GM21447 (cell line): ENCODE measurements around the gene CAST.
"Not testable (repeated sequence)": the region's sequence is repeated elsewhere in the genome, so short reads cannot be mapped to it uniquely, and the experiment has no call there.

Experiments used
- ATAC-seq: cut with Tn5 transposase; IDR thresholded peaks from one replicate; pipeline ENCODE4 v1.9.1; 2021; ENCODE audit not compliant: unreplicated experiment

The CAST gene

DNA sequence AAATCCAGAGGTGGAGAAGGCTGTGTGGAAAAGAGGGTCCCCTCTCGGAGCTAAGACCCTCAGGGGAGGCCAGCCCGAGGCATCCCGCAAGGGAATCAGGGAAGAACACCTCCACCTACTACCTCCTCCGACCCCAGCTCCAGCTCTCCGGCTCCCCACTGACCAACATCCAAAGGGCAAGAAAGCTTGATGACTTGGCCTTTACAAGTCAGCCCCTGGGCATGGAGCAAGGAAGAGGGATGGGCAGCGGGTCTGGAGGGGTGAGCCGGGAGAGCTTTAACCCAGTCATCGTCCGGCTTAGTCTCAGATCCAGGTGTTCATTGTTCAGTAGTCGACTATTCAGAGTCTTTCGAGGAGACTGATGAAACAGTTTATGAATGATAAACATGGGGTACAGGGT, 113.5 kb downstream of the CAST start:
- no peak for ATAC-seq

DNA sequence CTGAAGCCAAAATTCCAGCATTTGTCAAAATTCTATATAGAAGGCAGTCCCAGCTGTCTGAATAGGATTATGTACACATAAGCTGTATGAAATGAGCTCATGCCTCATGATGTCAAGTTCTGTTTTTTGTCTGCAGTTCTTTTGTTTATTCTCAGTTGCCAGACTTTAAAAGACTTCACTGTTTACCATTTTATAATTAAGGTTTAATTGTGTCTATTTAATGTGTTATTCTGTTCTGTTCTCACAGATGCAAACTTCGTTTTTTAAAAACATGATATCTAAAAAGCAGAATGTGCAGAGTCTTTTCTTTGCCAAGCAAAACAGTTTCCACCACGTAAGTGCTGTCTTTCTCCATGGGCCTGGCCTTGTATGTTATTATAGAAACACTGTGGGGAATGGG, 114.4 kb downstream of the CAST start:
- no peak for ATAC-seq

DNA sequence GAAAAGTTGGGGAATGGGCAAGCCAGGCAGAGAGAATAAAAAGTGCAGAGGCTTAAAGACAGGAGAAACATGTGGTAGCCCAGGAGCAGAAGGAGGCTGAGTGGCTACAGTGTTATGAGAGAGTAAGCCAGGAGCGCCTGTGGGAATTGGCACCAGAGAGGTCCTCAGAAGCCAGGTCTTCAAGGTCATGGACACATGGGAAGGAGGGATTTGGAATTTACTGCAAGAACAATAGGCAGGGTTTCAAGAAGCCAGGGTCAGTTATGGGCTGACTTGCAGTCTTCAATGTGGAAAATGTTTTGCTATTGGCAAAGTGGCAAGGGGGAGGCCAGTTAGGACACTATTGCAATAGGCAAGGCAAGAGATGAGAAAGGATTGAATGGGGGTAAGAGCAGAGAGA, 116.2 kb downstream of the CAST start:
- ATAC-seq, result no peak

DNA sequence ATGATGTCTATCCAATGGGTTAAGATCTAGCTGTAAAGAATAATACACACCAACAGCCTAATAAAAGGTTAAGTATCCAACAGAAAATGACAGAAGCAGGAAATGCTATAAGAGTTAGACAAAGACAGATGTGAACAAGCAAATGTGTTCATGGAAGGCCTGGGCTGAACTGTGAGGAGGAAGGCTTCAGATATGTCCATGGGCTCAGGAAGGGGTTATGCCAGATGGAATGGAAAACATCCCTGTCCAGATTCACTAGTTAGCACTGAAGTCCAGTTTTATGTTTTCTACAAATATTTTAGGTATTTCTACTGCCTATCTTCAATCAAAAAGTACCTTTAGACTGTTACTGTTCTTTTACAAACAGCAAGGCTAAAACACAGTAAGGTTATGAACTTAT, 118.5 kb downstream of the CAST start:
- no peak for ATAC-seq

DNA sequence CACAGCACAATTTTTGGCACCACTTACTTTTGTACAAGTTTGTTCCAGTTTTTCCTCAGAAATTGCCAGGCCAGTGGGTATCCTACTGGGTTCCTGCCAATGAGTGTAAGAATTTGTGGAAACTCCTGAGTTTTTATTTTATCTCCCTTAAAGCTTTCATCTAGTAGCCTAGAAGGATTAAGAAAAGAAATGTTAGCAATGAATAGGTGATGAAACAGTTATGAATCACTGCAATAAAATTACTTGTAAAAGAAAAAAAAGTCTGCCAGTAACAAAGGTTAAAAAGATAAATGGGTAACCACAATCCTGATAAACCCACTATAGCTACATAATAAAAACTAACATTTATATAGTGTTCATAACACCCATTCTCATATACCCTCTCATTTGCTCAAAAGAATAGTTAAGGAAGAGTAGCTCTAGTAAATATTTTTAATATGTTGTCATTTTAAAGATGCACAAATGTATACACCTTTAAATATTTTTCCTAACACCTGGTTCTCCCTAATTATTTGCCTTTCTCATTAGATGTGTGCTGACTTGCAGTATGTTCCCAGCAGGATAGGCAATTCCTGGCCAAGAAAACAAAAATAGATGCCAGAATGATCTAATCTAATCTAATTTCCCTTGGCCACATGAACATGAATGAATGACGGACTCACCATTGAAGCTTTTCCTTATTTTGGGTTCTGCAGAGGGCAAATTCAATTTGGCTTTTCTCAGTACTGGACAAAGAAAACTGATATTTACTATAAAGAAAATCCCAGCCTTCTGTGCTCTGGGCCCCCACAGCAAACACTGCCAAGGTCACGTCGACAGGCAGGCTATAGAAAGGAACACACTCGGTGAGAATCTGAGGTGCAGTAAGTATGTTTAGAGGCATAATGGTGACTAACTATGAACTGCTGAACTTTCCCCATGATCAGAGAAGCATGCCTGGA, 119.1 kb downstream of the CAST start:
- ATAC-seq, result no peak

DNA sequence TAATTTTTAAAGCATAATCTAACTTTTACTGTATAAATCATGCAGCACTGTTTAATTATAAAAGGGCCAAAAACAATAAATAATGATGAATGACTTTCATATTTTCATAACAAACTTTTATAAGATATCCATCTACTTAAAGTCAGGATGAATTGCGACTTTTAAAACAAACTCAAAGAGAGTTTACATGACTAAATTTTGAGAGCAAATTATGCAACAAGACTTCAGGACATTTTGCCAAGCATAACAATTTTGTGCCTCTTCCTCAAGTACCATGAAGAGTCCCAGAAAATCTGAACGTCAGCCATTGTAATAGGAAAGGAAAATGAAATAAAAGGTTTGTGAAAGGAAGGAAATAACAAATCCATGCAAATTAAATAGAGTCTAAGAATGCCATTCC, 121.2 kb downstream of the CAST start:
- ATAC-seq, result no peak

DNA sequence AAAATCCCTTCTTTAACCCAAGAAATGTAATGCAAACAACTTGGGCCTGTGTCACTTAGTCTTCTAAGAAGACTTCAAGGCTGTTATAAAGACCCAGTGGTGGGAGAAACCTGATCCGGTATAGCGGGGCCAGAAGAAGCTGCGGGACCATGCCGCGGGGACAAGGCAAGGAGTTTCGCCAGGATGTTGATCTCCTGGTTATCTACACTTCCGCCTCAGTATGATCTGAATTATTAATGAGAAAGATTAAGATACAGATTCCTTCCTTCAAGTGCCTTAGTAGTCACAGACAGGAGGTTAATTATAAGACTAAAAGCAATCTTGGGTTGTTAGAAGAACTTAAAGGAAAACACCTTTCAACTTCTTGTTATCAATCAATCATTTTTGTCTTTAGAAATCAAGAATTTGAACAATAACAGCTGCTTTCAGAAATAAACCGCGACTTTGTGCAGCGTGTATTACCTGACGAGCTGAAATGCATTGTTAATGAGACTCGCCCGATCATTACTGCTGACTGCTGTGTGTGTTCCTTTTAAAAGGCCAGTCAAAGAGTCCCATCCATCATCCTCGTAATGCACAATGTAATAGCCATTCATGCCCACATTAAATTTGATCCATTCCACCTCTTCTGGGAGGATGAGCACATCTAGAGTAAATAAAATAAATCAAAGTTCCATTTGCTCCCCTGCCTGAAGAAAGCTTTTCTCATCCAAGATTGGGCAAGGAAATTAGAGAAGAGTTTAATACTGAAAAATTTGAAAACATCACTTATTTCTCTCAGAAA, 123.3 kb downstream of the CAST start:
- no peak for ATAC-seq

DNA sequence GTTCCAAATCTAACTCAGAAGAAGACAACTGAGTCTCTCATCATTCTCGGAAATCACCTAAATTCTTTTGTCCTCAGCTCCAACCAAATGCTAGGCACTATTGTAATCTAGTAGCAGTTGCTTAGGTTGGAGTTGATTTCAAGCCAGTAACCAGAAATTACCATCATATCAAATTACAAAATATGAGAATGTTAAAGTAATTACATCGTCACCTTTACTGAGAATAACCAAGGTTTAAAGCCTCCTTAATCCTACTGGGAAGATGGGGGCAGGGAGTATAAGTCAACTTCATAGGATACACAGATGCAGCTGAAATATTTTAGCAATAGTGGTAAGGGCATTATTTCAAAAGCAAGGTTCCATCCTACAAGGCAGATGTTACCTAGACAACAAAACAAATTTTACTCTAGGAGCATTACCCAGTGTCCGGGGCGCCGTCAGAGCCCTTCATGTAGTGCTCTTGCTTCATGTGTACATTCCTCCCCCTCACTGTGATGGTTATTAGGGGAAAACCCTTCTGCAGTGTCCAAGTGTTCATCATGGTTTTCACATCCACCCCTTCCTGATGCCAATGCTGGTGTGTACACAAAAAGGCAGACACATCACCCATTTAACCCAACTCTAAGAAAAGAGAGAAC, 126.1 kb downstream of the CAST start:
- ATAC-seq, result no peak

DNA sequence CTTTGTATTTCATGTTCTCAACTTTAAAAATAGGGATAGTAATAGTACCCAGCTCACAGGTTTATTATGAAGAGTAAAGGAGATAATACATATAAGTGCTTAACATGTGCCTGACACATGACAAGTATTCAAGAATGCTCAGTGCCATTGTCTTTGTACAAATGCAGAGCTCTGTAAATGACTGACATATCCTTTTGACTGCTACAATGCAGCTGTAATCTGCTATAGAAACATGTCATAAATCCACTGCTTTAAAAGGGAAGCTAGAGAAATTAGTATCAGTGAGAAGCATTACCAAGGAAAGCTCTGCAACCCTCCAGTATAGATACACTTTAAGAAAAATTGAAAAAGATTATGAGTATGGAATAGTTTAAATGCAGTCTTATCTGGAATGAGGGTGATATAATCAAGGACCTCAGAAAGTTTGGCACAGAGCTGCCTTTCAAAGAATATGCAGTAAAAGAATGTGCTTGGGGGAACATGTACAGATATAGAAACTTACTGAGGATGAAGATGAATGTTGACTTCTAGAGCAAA, 127.7 kb downstream of the CAST start:
- no peak for ATAC-seq

DNA sequence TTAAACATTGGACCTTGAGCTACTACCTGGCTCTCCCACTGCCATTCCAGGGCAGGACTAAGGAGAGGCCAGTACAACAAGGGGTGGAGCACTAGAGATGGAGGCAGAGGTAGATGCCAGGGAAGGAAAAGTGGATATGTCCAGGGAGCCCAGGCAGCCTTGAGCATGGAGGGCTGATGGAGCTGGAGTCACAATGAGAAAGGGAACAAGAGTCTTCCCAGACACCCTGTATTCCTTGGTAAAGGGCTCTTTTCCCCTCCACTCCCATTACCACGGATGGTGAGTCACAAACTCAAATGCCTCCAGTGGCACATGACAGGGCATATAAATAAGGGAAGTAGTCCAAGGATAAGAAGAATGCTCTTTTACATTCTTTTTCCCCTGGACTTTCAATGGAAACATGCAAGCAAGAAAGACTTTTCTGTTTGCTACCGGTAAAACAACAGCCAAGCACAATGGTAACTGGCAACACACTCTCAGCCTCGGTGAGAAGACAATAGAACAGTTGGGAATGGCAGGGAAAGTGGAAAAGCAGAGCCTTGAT, 128.9 kb downstream of the CAST start:
- ATAC-seq, result no peak

DNA sequence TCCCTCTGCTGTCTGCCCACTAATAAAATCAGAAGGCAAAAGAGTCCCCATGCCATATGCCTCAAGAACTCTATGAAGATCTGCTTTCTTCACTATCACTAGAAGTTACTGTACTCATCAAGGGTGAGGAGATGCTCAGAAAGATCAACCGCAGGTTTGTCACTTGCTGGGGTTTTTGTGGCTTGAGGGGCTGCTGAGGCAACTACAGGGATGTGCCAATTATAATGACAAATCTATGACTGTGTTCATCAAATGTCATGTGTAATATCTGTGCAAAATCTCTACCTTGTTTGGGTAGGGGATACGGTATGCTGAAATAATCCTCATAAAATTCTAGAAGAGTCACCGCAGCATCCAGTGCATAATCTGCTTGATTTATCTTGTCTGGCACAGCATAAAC, 132.6 kb downstream of the CAST start:
- no peak for ATAC-seq

DNA sequence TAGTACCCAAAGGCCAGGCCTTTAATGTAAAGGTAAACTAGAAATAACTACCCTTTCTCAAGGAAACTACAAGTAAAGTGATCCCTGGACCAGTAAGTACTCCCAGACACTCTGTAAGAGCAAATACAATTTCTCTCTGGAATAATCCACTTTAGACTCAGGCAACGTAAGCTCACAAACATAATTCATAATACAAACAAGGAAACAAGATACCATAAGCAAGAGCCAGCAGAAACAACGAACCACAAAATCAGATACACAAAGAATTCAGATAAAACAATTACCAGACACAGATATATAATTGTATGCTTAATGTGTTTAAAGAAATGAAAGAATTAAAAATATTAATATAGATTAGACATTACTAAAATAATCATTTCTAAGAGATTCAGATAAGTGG, 133.4 kb downstream of the CAST start:
- ATAC-seq, result no peak

DNA sequence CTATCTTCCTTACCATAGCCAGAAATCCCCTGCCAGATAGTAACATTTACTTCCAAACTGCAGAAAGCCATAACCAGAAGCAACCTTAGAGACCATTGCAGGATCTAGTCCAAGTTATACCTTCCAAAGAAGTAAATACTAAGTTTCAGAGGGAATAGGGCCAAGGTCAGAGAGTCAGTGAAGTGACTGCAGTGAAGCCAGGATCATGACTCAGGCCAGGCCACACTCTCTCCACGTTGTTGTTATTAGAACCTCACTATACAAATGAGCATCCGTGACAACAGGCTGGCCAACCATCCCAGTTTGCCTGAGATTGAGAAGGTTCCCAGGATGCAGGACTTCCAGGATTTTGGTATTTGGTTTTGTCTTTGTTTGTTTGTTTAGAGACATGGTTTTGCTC, 134.3 kb downstream of the CAST start:
- ATAC-seq, result no peak

DNA sequence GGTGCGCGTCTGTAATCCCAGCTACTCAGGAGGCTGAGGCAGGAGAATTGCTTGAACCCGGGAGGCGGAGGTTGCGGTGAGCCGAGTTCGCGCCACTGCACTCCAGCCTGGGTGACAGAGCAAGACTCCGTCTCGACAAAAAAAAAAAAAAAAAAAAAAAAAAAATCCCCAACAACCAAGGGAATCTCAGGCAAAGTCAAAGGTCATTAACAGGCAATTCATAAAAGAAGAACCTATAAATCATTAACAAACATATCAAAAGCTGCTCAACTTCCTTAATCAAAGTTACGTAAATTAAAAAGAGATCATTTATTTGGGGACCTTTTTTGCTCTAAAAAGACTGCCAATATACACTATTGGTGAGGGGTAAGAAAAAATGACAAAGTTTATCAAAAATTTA, 139.5 kb downstream of the CAST start:
- ATAC-seq, result not testable (repeated sequence)

DNA sequence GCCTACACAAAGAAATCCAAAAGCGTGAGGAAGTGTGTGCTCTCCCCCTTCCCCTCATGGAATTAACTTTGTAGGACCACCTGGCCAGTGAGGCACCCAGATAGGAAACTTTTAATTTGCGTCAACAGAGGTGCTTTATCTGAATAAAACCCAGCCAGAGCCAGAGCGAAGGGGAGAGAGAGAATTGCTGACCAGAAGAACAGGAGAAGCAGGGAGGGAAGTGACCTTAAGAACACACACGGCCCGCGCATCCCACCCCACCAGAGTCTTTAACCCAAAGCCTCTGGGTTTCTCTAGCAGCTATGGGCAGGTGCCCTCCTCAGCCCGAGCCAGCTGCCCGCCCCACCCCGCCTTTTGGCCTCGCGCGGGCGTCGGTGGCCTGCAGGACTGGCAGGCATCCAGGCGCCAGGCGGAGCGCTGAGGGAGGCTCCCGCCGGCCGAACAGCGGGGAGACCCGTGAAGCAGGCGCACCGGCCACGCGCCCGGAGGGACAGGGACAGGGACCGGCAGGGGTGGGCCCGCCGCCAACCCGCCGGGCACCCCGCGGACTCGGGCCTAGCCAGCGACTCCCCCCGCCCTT, 145.0 kb downstream of the CAST start:
- peak; percentile 37 for ATAC-seq

DNA sequence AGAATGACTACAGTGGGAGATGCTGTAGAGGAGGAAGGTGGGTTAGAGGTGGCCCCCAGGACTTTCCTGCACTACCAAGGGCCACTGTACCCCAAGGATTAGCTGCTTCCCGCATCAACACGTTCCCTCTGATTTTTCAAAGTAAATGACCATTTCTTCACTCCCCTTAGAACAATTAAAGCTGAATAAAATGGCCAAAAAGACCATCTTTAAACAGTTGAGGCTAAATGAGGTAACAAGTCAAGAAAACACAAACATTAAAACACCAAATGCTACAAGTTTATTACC, 146.3 kb downstream of the CAST start:
- ATAC-seq, result no peak

DNA sequence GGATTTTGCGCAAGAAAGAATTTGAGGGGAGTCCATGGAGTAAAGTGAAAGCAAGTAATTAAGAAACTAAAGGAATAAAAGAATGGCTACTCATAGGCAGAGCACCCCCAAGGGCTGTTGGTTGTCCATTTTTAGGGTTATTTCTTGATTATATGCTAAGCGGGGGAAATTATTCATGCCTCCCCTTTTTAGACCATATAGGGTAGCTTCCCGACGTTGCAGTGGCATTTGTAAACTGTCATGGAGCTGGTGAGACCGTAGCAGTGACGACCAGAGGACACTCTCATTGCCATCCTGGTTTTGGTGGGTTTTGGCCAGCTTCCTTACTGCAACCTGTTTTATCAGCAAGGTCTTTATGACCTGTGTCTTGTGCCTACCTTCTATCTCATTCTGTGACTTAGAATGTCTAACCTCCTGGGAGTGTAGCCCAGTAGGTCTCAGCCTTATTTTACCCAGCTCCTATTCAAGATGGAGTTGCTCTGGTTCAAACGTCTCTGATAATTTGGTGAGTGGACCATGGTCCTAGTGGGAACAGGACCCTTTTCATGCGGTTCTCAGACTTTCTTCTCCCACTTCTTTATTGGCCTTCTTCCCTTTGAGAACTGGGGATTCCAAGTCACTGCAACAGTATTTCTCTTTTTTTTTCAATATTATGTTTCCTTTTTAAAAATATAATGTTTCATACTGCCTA, 146.8 kb downstream of the CAST start:
- ATAC-seq, result no peak

DNA sequence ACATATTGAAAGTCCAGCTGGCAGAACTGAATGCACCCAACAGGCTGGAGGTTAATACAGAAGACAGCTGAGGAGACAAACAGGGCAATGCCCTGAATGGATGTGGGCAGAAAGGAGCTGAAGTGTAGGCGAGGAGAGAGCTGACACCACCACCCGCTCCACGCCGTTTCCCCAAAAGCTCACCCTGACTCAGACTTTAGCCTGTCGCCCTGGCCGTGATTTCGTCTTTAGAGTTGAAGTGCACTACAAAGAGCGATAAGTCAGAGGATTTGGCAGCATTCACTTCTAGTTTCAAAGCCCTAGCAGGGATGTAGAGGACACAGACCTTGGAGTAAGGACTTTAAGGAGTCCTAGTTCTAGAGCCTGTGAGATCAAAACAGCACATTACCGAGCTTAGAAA, 147.7 kb downstream of the CAST start:
- no peak for ATAC-seq

DNA sequence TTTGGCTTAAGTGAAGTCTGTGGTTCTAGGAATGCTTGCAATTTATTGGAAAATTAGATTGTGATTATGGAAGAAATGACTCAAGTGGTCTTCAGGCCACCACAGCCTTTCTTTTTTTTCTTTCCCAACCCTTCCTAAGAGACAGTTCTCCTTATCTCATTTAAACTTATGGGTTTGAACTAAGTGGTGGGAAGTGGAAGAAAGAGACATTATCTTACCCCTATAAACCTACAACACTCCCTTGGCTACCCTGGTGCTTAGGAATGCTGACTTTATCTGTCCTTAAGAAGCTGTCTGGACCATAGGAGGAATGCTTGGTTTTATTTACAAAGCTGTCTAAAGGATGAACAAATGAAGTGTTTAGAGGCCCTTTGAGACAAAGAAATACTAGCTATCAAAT, 150.7 kb downstream of the CAST start:
- no peak for ATAC-seq

DNA sequence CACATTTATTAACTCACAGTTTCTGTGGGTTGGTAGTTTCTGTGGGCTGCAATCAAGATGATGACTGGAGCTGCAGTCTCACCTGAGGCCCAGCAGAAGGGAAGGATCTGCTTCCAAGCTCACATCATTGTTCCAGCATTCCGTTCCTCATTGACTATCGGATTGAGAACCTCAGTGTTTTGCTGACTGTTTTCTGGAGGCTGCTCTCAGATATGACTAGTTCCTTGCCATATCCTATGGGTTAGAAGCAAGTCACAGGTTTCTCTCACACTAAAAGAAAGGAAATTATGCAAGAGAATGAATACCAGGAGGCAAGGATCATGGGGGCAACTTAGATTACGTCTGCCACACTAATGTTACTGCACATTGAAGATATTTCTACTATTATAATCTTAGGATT, 151.9 kb downstream of the CAST start:
- ATAC-seq, result no peak
